Measurements from ENCODE around the gene TLR2.

Gene TLR2

DNA sequence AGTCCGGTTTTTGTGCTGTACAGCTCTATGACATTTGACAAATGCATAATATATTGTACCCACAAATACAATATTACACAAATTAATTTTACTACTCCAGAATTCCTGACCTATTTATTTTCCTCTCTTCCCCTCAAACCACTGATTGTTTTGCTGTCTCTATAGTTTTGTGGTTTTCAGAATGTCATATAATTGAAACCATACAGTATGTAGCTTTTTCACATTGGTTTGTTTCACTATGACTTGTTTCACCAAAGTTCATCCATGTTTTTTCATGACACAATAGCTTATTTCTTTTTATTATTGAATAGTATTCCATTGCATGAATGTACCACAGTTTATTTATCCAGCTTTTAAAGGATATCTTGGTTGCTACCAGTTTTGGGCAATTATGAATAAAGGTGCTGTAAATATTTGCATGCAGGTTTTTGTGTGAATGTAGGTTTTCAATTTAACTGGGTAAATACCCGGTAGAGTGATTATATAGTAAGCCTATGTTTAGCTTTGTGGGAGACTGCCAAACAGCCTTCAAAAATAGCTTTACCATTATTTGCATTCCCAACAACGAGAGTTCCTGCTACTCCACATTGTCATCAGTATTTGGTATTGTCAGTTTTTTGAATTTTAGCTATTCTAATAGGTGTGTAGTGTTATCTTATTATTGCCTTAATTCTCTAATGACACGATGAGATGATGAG is 49.8 kb downstream of the TLR2 start:
- DNase-seq: no peak

DNA sequence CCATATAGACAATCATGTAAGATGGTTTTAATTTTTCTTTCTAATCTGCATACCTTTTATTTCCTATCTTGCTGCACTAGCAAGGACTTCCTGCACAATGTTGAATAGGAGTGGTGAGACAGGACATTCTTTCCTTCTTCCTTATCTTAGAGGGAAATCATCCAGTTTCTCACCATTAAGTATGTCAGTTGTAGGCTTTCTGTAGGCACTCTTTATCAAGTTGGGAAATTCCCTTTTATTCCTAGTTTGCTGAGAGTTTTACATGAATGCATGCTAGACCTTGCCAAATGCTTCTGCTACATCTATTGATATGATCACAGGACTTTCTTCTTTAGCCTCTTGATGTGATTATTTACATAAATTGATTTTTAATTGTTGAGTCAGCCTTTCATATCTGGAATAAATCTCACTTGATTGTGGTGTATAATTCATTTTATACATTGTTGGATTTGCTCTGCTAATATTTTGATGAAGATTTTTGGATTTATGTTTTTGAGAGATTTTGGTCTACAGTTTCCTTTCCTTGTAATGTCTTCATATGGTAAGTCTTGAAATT is 51.9 kb downstream of the TLR2 start:
- no peak for DNase-seq

DNA sequence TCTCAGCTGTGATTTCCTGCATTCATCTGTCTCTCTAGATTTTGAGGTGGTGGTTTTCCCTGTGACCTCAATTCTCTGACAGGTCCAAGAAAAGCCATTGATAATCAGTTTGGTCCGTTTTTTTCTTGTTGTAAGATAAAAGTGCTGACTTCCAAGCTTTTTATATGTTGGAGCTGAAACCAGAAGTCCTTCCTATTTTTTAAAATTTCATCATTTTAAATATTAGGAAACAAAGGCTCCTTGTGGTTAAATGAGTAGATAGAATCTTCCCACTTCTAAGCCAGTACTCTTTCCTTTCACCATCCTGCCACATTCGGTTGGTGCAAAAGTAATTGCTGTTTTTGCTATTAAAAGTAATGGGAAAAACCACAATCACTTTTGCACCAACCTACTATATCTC is 57.5 kb downstream of the TLR2 start:
- no peak for DNase-seq

DNA sequence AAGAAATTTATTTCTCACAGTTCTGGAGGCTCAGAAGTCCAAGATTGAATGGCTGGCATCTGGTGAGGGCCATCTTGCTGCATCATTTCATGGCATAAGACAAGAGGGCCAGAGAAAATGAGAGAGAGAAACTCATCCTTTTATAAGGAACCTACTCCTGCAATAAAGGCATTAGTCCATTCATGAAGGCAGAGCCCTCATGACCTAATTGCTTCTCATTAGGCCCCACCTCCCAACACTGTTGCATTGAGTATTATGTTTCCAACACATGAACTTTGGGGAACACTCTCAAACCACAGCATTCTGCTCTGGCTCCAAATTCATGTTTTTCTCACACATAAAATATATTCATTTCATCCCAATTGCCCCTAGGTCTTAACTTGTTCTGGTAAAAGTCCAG is 61.6 kb downstream of the TLR2 start:
- DNase-seq: no peak

DNA sequence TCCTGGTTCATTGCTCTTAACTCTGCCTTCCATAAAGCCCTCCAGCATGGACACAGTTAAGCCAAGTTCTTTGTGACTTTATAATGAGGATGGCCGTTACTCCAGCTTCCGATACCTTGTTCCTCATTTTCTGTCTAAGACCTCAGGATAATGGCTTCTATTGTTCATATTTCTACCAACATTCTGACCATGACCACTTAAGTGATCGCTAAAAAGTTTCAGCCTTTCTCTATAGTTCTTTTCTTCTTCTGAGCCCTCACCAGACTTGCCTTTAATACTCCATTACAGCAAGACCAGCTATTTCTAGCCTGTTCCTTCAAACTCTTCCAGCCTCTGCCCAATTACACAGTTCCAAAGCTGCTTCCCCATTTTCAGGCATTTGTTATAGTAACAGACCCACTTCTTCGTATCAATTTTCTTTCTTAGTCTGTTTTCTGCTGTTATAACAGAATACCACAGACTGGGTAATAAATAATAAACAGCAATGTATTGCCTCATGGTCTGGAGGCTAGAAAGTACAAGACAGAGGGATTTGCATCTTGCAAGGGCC is 63.4 kb downstream of the TLR2 start:
- no peak for DNase-seq

DNA sequence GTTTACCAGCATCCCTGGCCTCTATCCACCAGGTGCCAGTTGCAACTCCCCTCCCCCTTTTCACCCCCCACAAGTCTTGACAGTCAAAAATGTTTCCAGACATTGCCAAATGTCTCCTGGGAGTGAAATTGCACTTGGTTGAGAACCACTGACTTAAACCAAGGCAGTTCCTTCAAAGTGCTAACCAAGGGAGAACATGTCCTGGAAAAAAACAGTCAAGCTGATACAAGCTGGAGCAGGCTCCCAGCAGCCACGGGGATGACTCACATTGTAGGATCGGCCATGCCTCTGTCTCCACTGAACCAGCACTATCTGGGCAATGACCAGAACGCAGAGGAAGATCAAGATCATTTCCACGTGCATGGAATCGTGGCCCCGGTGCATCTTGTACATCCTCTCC is 64.3 kb downstream of the TLR2 start:
- DNase-seq: no peak

DNA sequence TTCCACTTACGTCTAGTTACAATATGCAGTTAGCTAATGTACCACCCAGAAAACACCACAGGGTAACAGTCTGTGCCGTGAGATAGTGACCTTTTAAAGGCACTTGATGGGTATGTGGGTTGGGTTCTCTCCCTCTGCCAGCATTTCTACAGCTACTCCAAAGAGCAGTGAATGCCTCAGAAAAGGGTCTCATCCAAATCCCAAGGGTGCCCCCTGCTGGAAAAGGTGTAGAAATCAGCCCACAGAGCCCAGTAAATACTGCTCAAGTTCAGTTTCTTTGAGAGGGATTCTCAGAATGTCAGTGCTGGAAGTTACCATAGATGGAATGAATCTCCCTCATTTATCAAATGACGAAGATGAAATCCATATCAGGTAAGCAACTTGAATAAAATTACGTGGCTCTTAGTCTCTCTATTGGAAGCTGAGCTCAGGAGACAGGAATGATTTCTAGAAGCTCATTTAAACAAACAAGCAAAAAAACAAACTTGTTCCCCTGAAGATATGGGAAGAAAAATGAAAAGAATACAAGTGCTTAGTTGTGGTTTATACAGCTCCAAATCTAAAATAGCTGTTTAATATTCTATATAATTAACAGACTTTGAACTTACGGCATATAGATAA is 66.2 kb downstream of the TLR2 start:
- DNase-seq: peak; percentile 38 to 69

DNA sequence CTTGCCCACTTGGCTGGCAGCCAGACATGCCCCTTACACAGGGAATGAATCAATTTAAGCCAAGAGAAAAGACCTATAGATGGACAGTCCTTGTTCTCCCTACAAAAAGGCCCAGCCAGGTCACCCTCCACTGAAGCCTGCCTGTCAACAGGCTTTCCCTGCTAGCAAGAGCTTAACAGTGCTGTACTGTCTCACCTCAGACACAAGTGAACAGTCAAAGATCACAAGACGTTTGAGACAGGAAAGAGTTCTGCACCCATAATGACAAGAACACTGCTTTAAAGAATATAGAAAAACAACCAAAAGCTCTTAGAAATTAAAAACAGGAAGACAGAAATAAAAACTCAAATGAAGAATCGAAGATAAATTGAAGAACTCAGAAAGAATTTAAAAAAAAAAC is 71.1 kb downstream of the TLR2 start:
- DNase-seq: no peak
